Trophoblast cell (in vitro differentiated cells and primary cell): ENCODE measurements around the gene DTNA.
"Not testable (repeated sequence)": the region's sequence is repeated elsewhere in the genome, so short reads cannot be mapped to it uniquely, and the experiment has no call there.

ENCODE experiments used
- DNase-seq, 2 donors: peaks; one replicate each; pipeline ENCODE4 v3.0.0-alpha.2; 2016
- H2AFZ ChIP-seq: 2 replicates; pipeline ENCODE4 v1.6.1; 2013; ENCODE audit warnings: low read length, moderate library complexity, mild to moderate bottlenecking; ENCODE audit not compliant: insufficient read depth, poor library complexity
- H2AK5ac ChIP-seq: 2 replicates; pipeline ENCODE4 v1.6.1; 2013; ENCODE audit warnings: mild to moderate bottlenecking, low read length
- H2BK120ac ChIP-seq: 2 replicates; pipeline ENCODE4 v1.6.1; 2013; ENCODE audit warnings: low read length, mild to moderate bottlenecking, moderate library complexity; ENCODE audit not compliant: insufficient read depth, poor library complexity
- H2BK12ac ChIP-seq: 2 replicates; pipeline ENCODE4 v1.6.1; 2013; ENCODE audit warnings: mild to moderate bottlenecking, low read length, moderate library complexity
- H2BK5ac ChIP-seq: 2 replicates; pipeline ENCODE4 v1.6.1; 2013; ENCODE audit warnings: low read length, low read depth, moderate library complexity, mild to moderate bottlenecking; ENCODE audit not compliant: poor library complexity
- H3K14ac ChIP-seq: 2 replicates; pipeline ENCODE4 v1.6.1; 2013; ENCODE audit warnings: mild to moderate bottlenecking, low read length
- H3K18ac ChIP-seq: 2 replicates; pipeline ENCODE4 v1.6.1; 2013; ENCODE audit warnings: mild to moderate bottlenecking, low read length
- H3K23ac ChIP-seq: 2 replicates; pipeline ENCODE4 v1.6.1; 2013; ENCODE audit warnings: low read length
- H3K27ac ChIP-seq: 2 replicates; pipeline ENCODE4 v1.5.1; 2013; ENCODE audit warnings: low read depth, mild to moderate bottlenecking, inconsistent platforms, low read length, moderate library complexity
- H3K27me3 ChIP-seq: 2 replicates; pipeline ENCODE4 v1.6.1; 2013; ENCODE audit warnings: inconsistent platforms, mild to moderate bottlenecking, low read length, moderate library complexity; ENCODE audit not compliant: insufficient read depth
- H3K36me3 ChIP-seq, 2 experiments: 1 replicate in 1 of 2; 2 replicates in 1 of 2; pipeline ENCODE4 v1.6.1; 2013; ENCODE audit warnings: low read length in 2 of 2, mild to moderate bottlenecking in 2 of 2, moderate library complexity in 1 of 2; ENCODE audit not compliant: insufficient read depth in 2 of 2, control insufficient read depth in 1 of 2
- H3K4ac ChIP-seq: 2 replicates; pipeline ENCODE4 v1.6.1; 2013; ENCODE audit warnings: low read depth, mild to moderate bottlenecking, low read length, moderate library complexity
- H3K4me1 ChIP-seq, 2 experiments: 1 replicate in 1 of 2; 2 replicates in 1 of 2; pipeline ENCODE4 v1.6.1; 2013; ENCODE audit warnings: low read length in 2 of 2, mild to moderate bottlenecking in 2 of 2, moderate library complexity in 1 of 2; ENCODE audit not compliant: insufficient read depth in 2 of 2, control insufficient read depth in 1 of 2
- H3K4me2 ChIP-seq: 2 replicates; pipeline ENCODE4 v1.6.1; 2013; ENCODE audit warnings: inconsistent platforms, mild to moderate bottlenecking, low read length, moderate library complexity
- H3K4me3 ChIP-seq: 2 replicates; pipeline ENCODE4 v1.5.1; 2013; ENCODE audit warnings: mild to moderate bottlenecking, low read depth, low read length, inconsistent platforms
- H3K79me1 ChIP-seq: one replicate; pipeline ENCODE4 v1.6.1; 2013; ENCODE audit warnings: low read length
- H3K79me2 ChIP-seq: 2 replicates; pipeline ENCODE4 v1.6.1; 2013; ENCODE audit warnings: low read length, mild to moderate bottlenecking; ENCODE audit not compliant: control insufficient read depth, insufficient read depth, poor library complexity
- H3K9ac ChIP-seq: 2 replicates; pipeline ENCODE4 v1.6.1; 2013; ENCODE audit warnings: mild to moderate bottlenecking, low read length
- H3K9me3 ChIP-seq: 2 replicates; pipeline ENCODE4 v1.6.1; 2013; ENCODE audit warnings: low read depth, mild to moderate bottlenecking, control low read depth, inconsistent platforms, low read length; ENCODE audit not compliant: insufficient read depth
- H4K12ac ChIP-seq: 2 replicates; pipeline ENCODE4 v1.6.1; 2013; ENCODE audit warnings: low read depth, mild to moderate bottlenecking, low read length, moderate library complexity
- H4K8ac ChIP-seq: 2 replicates; pipeline ENCODE4 v1.6.1; 2013; ENCODE audit warnings: low read depth, mild to moderate bottlenecking, low read length, moderate library complexity
- H4K91ac ChIP-seq: one replicate; pipeline ENCODE4 v1.6.1; 2013; ENCODE audit warnings: low read depth, mild to moderate bottlenecking, low read length, moderate library complexity
- WGBS: extraction: QIAGEN DNeasy Blood & Tissue Kit; methylation state at CpG from one replicate; pipeline ENCODE4 v1.1.7; 2013; ENCODE audit warnings: missing lambda C conversion rate; ENCODE audit not compliant: insufficient read length, insufficient coverage; ENCODE audit errors: extremely low coverage; 5-methylcytosine and 5-hydroxymethylcytosine counted together

DTNA gene

GRCh38 chr18:34734056-34734455 is 24.0 kb downstream of the DTNA start:
- Histone ChIP-seq H3K14ac (no peak overlapping the region), H3K27ac (no peak overlapping the region), H3K9ac (no peak overlapping the region), H3K4ac (no peak overlapping the region), H3K27me3 (no peaks in the 10 kb centered on the region), H3K36me3 (no peaks in the 10 kb centered on the region), H2AK5ac (no peak overlapping the region), H3K79me2 (no peaks in the 10 kb centered on the region), H2BK5ac (no peak overlapping the region), H2BK12ac (no peak overlapping the region), H3K4me3 (no peak overlapping the region), H2BK120ac (no peak overlapping the region), H2AFZ (no peak overlapping the region), H3K23ac (no peak overlapping the region), H4K12ac (no peak overlapping the region), H3K4me2 (no peak overlapping the region), H3K79me1 (no peaks in the 10 kb centered on the region), H3K9me3 (no peaks in the 10 kb centered on the region), H3K18ac (no peak overlapping the region), H4K8ac (no peak overlapping the region), H3K4me1 (peaks cover 0 to 5% of the 10 kb centered on the region in 2 experiments), H4K91ac (no peak overlapping the region)
- no CpG with 5 or more reads among the region's 1 CpG for WGBS
- DNase-seq, result peak; percentile 81 to 82

- H3K4me3 ChIP-seq, H3K27me3 ChIP-seq, H3K79me2 ChIP-seq, H2AFZ ChIP-seq, H3K4me2 ChIP-seq, H4K91ac ChIP-seq, H3K9ac ChIP-seq, H3K36me3 ChIP-seq, H3K27ac ChIP-seq, H3K4me1 ChIP-seq, H3K18ac ChIP-seq, H3K79me1 ChIP-seq, H3K9me3 ChIP-seq, H2BK5ac ChIP-seq, H3K4ac ChIP-seq, H4K12ac ChIP-seq, H4K8ac ChIP-seq, H2AK5ac ChIP-seq, H3K14ac ChIP-seq, DNase-seq, H2BK120ac ChIP-seq, H2BK12ac ChIP-seq, H3K23ac ChIP-seq: not testable (repeated sequence)
Observed at GRCh38 chr18:34734526-34734925, 24.4 kb downstream of the DTNA start.

GRCh38 chr18:34738175-34738894 is 28.2 kb downstream of the DTNA start:
- Histone ChIP-seq H2BK12ac (no peak overlapping the region), H4K91ac (no peak overlapping the region), H3K79me2 (no peaks in the 10 kb centered on the region), H3K18ac (no peak overlapping the region), H3K9me3 (no peaks in the 10 kb centered on the region), H3K9ac (no peak overlapping the region), H2BK120ac (no peak overlapping the region), H4K12ac (no peak overlapping the region), H3K27ac (no peak overlapping the region), H3K79me1 (no peaks in the 10 kb centered on the region), H3K14ac (no peak overlapping the region), H3K27me3 (no peaks in the 10 kb centered on the region), H3K36me3 (no peaks in the 10 kb centered on the region), H3K4me2 (peak overlapping the region; percentile 33), H3K4me1 (peaks cover 0 to 5% of the 10 kb centered on the region in 2 experiments), H2AFZ (no peak overlapping the region), H3K4ac (no peak overlapping the region), H2AK5ac (no peak overlapping the region), H3K23ac (no peak overlapping the region), H3K4me3 (no peak overlapping the region), H2BK5ac (no peak overlapping the region), H4K8ac (no peak overlapping the region)
- DNase-seq, result peak; percentile 61 to 71
- WGBS, result no CpG with 5 or more reads among the region's 9 CpGs

DNA sequence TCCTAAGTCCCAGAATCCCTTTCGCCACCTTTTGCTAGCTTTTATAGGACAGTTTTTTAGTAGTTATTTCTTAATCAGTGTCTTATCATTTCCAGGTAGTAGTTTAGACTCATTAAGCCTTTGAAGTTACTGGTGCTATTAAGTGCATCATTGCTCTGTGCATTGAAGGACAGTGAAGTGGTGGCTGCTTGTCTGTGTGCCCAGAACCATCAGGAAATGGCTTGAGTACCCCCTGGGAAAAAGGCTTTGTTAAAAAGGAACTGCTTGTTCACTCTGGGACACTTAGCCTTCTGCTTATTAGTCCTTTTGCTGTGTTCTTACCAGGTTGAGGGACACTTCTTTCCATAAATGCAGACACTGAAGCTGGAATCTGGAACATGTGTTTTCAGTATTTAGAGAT is 30.0 kb downstream of the DTNA start:
- no CpG with 5 or more reads among the region's 1 CpG for WGBS
- Histone ChIP-seq H4K12ac (no peak overlapping the region), H2BK12ac (no peak overlapping the region), H2BK120ac (no peak overlapping the region), H3K27me3 (no peaks in the 10 kb centered on the region), H2AFZ (no peak overlapping the region), H3K9ac (no peak overlapping the region), H3K14ac (no peak overlapping the region), H3K4ac (no peak overlapping the region), H2BK5ac (no peak overlapping the region), H2AK5ac (no peak overlapping the region), H4K91ac (no peak overlapping the region), H3K79me1 (no peaks in the 10 kb centered on the region), H3K4me3 (no peak overlapping the region), H3K36me3 (no peaks in the 10 kb centered on the region), H4K8ac (no peak overlapping the region), H3K79me2 (no peaks in the 10 kb centered on the region), H3K27ac (no peak overlapping the region), H3K18ac (no peak overlapping the region), H3K9me3 (no peaks in the 10 kb centered on the region), H3K4me1 (no peaks in the 10 kb centered on the region), H3K4me2 (no peak overlapping the region), H3K23ac (no peak overlapping the region)
- DNase-seq, result no peak
